Measurements from ENCODE around the gene SRGAP3.

SRGAP3 gene

GRCh38 chr3:9075762-9076161 lies 173.7 kb downstream of the SRGAP3 start:
- no peaks in the 10 kb centered on the region for H3K27me3 ChIP-seq
- H3K4me3 ChIP-seq (ENCODE audit: low read depth in 1 of 2, low read length in 1 of 2), result no peak overlapping the region
- no peak for TF ChIP-seq CTCF (IDR thresholded peaks at IDR 0.05)
- H3K27ac ChIP-seq, result no peak overlapping the region
- H3K36me3 ChIP-seq, result no peaks in the 10 kb centered on the region
- peaks cover 0 to 4% of the 10 kb centered on the region in 2 experiments for H3K4me1 ChIP-seq (ENCODE audit: control insufficient read depth in 1 of 2, insufficient read depth in 1 of 2, low read depth in 1 of 2, low read length in 1 of 2)
- H3K9me3 ChIP-seq, result no peaks in the 10 kb centered on the region

GRCh38 chr3:9074079-9074478 lies 175.4 kb downstream of the SRGAP3 start:
- H3K27me3 ChIP-seq, result no peaks in the 10 kb centered on the region

GRCh38 chr3:9072667-9073009 lies 176.8 kb downstream of the SRGAP3 start:
- Histone ChIP-seq H3K27me3 (no peaks in the 10 kb centered on the region), H3K36me3 (no peaks in the 10 kb centered on the region), H3K4me1 (ENCODE audit: control insufficient read depth in 1 of 2, insufficient read depth in 1 of 2, low read depth in 1 of 2, low read length in 1 of 2) (peaks cover 0 to 4% of the 10 kb centered on the region in 2 experiments), H3K27ac (no peak overlapping the region), H3K9me3 (no peaks in the 10 kb centered on the region), H3K4me3 (ENCODE audit: low read depth in 1 of 2, low read length in 1 of 2) (no peak overlapping the region)
- no peak for TF ChIP-seq CTCF (IDR thresholded peaks at IDR 0.05)

More at GRCh38 chr3:9074079-9074478, 175.4 kb downstream of the SRGAP3 start:
- H3K9me3 ChIP-seq, result no peaks in the 10 kb centered on the region
- peaks cover 0 to 4% of the 10 kb centered on the region in 2 experiments for H3K4me1 ChIP-seq (ENCODE audit: control insufficient read depth in 1 of 2, insufficient read depth in 1 of 2, low read depth in 1 of 2, low read length in 1 of 2)
- H3K4me3 ChIP-seq (ENCODE audit: low read depth in 1 of 2, low read length in 1 of 2), result no peak overlapping the region
- no peaks in the 10 kb centered on the region for H3K36me3 ChIP-seq
- no peak for TF ChIP-seq CTCF (IDR thresholded peaks at IDR 0.05)
- H3K27ac ChIP-seq, result no peak overlapping the region

GRCh38 chr3:9071936-9072666 lies 177.3 kb downstream of the SRGAP3 start:
- Histone ChIP-seq H3K9me3 (no peaks in the 10 kb centered on the region), H3K4me1 (ENCODE audit: control insufficient read depth in 1 of 2, insufficient read depth in 1 of 2, low read depth in 1 of 2, low read length in 1 of 2) (peaks cover 0 to 4% of the 10 kb centered on the region in 2 experiments), H3K27ac (no peak overlapping the region), H3K4me3 (ENCODE audit: low read depth in 1 of 2, low read length in 1 of 2) (no peak overlapping the region), H3K27me3 (no peaks in the 10 kb centered on the region), H3K36me3 (no peaks in the 10 kb centered on the region)
- TF ChIP-seq CTCF (IDR thresholded peaks at IDR 0.05), result no peak

- peaks cover 0 to 4% of the 10 kb centered on the region in 2 experiments for H3K4me1 ChIP-seq (ENCODE audit: control insufficient read depth in 1 of 2, insufficient read depth in 1 of 2, low read depth in 1 of 2, low read length in 1 of 2)
- no peak for TF ChIP-seq CTCF (IDR thresholded peaks at IDR 0.05)
Observed at GRCh38 chr3:9070961-9071360, 178.5 kb downstream of the SRGAP3 start.

More at GRCh38 chr3:9070961-9071360, 178.5 kb downstream of the SRGAP3 start:
- H3K36me3 ChIP-seq, result no peaks in the 10 kb centered on the region
- no peaks in the 10 kb centered on the region for H3K27me3 ChIP-seq
- no peaks in the 10 kb centered on the region for H3K9me3 ChIP-seq
- H3K4me3 ChIP-seq (ENCODE audit: low read depth in 1 of 2, low read length in 1 of 2), result no peak overlapping the region
- H3K27ac ChIP-seq, result no peak overlapping the region
